ENCODE results near the gene PSMA4.
"Not testable (repeated sequence)": the region's sequence is repeated elsewhere in the genome, so short reads cannot be mapped to it uniquely, and the experiment has no call there.

Gene PSMA4

GRCh38 chr15:78540141-78540870, at the start of gene PSMA4:
TSS of gene PSMA4 (plus strand) at chr15:78540444. CDS start at chr15:78541928, 1,484 bp downstream.
- peak; percentile 78 for DNase-seq (ENCODE audit: low spot score)

DNA sequence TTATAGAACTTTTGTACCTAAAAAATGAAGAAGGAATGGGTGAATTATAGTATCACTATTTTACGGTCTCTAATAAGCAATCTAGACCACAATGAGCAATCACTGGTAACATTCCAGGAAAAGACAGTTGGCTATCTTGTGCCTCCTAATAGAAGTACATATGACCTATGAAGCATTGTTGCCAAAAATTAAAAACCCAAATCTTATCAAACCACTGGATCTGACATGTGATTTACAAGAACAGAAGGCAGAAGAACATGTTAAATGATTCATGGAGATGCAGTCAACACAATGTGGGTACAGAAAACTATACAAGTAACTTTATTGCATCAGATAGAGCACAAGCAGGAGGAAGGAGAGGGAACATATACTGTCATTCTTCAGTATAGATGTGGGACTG, 47.4 kb upstream of the PSMA4 start:
- DNase-seq (ENCODE audit: low spot score) = peak; percentile 6

- no peak for DNase-seq (ENCODE audit: low spot score)
Measured at GRCh38 chr15:78501857-78502256, 38.4 kb upstream of the PSMA4 start.

DNA sequence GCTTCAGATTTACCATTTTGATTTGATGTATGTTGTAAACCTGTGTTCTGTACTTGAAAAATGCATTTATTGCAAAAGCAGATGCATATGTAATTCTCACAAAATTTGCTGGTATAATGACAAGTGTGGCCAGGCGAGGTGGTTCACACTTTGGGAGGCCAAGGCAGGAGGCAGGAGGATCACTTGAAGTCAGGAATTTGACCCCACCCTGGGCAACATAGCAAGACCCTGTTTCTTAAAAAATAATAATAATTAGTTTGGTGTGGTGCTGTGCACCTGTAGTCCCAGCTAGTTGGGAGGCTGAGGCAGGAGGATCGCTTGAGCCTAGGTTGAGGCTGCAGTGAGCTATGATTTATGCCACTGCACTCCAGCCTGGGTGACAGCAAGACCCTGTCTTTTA, 37.6 kb upstream of the PSMA4 start:
- DNase-seq (ENCODE audit: low spot score) = no peak

DNA sequence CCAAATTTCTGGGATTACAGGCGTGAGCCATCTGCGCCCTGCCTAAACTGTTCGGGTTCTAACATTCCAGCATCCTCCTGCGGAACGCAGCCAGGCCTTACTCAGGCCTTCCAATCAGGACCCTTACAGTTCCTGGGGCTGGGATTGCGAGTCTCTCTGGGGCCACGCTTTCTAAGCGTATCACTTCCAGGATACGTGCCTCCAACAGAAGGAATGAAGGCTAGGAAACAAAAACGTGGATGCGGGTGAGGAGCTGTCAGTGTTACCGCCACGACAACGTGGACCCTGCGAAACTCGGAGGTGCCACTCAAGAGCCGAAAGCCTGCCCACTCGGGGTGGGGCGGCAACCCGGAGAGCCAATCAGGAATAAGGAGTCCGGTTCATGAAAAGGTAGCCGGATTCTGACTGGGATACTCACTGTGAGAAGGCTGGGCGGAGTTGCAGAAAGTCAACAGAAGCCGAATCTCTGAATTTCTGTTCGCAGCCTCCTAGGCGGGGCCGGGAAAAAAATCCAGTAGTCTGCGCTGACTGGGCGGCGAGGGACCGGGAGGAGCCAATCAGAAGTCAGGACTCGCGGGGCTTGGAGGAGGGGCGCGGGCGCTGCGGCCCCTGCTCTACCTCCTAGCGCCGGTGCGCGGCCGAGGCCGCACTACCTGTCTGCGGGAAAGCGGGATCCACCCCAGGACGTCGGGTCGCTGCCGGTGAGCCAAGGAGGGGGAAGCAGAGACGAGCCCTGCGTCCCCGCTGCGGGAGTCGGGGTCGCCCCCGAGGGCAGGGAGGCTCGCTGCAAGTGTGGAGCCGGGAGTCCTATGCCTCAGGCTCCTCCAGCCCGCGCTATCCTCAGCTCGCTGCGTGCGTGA, 33.0 kb upstream of the PSMA4 start, which contains the start of gene HYKK:
HYKK (plus strand) TSS at position 607 of the 860 bp plus-strand sequence. CDS start 5,512 bp downstream, outside the sequence.
- peak; percentile 97 for DNase-seq (ENCODE audit: low spot score)

- no peak for DNase-seq (ENCODE audit: low spot score)
Measured at GRCh38 chr15:78507831-78508160, 32.4 kb upstream of the PSMA4 start.

- DNase-seq (ENCODE audit: low spot score) = no peak
Measured at GRCh38 chr15:78508272-78508671, 32.0 kb upstream of the PSMA4 start.

- no peak for DNase-seq (ENCODE audit: low spot score)
Measured at GRCh38 chr15:78509726-78510312, 30.4 kb upstream of the PSMA4 start.

DNA sequence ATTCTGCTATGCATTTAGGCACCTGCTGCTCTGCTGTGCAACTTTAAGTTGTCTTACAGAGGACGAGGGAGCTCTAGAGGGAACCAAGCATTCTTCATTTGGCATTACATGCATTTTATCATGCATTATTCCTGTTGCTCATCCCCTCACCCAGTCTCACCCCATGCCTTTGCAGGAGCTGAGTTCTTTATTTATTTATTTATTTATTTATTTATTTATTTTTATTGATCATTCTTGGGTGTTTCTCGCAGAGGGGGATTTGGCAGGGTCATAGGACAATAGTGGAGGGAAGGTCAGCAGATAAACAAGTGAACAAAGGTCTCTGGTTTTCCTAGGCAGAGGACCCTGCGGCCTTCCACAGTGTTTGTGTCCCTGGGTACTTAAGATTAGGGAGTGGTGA, 20.2 kb upstream of the PSMA4 start:
- not testable (repeated sequence) for DNase-seq (ENCODE audit: low spot score)

- no peak for DNase-seq (ENCODE audit: low spot score)
Measured at GRCh38 chr15:78524230-78524629, 16.0 kb upstream of the PSMA4 start.

DNA sequence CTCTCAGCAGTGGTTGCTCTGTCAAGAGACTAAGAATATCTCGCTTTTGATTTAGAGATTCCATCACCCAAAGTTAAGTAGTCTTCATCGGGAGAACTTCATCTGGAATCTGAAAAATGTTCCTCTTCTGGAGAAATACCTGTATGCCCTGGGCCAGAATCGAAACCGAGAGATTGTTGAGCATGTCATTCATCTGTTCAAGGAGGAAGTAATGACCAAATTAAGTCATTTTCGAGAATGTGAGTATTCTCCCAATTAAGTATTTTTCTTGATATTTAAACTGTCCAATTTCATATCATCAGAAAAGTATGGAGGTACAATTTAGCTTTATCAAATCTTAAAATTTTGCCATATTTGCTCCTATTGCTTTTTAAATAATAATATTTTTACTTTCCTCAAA, 12.9 kb upstream of the PSMA4 start:
- DNase-seq (ENCODE audit: low spot score) = no peak

- no peak for DNase-seq (ENCODE audit: low spot score)
Measured at GRCh38 chr15:78533331-78533730, 6.9 kb upstream of the PSMA4 start.

GRCh38 chr15:78536134-78536533, 4.1 kb upstream of the PSMA4 start:
- DNase-seq (ENCODE audit: low spot score) = no peak

DNA sequence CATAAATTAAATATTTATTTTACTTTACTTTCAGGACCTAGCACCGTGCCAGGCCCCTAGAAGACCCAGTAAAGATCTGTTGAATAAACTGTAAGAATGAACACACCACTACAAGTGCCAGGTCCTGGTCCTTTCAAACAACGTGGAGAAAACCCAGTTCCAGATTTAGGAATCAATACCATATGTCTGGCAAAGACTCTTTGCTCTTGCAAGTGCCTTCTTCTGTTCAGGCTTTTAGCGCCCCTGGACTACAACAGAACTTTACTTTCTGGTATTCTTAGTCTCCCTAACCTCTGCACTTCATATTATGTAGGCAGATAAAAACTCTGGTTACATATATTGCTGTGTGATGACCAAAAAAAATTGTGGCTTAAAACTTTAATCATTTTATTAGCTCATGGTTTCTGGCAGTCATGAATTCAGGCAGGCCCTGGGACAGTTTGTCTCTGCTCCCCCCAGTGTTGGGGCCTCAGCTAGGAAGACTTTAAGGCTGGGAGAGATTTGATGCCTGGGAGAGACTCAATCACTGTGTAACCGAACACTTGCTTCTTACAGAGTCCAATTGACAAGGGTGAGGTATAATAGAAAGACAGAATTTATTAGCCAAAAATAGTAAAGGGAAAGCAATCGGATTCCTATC, 2.9 kb upstream of the PSMA4 start:
- no peak for DNase-seq (ENCODE audit: low spot score)

- DNase-seq (ENCODE audit: low spot score) = no peak
Measured at GRCh38 chr15:78538358-78538757, 1.9 kb upstream of the PSMA4 start.

GRCh38 chr15:78539464-78540140, 642 bp upstream of the PSMA4 start:
- not testable (repeated sequence) for DNase-seq (ENCODE audit: low spot score)

GRCh38 chr15:78540871-78541743, 863 bp downstream of the PSMA4 start:
- no peak for DNase-seq (ENCODE audit: low spot score)

GRCh38 chr15:78541744-78542034, 1.4 kb downstream of the PSMA4 start:
- no peak for DNase-seq (ENCODE audit: low spot score)

DNA sequence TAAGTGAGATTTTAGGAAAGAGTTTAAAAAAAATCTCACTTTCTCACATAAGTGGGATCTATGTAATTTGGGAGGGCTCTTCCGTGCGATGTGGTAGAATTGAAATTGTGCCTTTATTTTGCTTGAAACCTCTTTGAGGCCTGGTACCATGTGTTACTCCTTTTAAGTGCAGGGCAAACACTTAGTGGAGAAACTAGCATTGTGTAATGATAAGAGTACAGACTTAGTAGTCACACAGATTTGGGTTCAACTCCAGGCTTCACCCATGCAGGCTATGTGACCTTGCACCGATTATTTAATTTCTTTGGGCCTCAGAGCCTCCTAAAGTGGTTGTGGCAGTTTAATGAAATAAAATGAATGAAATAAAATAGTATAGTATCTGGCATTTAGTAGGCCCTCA, 2.4 kb downstream of the PSMA4 start:
- no peak for DNase-seq (ENCODE audit: low spot score)

- DNase-seq (ENCODE audit: low spot score) = no peak
Measured at GRCh38 chr15:78550194-78550593, 9.9 kb downstream of the PSMA4 start.

DNA sequence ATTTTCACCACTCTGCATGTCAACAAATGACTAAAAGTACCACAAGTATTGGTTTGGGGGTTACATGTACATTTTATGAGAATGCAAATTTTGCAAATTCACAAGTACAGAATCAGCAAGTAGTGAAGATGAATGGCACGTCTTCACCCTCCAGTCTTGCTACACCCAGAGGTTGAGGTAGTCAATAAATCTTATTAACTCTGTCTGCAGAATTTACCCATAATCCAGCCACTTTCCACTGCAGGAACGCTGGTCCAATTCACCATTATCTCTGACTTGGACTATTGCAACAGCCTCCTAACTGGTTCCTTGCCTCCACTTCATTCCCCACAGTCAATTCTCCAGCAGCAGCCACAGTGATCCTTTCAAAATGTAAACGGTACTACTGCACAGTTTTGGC, 10.6 kb downstream of the PSMA4 start:
- DNase-seq (ENCODE audit: low spot score) = no peak
